ENCODE data around the gene CACNG3. TPM values are rescaled to one million over a fixed set of nuclear protein-coding genes. Genes with fewer than 3 reads are reported as not detected.

The CACNG3 gene
- total RNA-seq, 4 donors from 2014 or later = not detected

DNA sequence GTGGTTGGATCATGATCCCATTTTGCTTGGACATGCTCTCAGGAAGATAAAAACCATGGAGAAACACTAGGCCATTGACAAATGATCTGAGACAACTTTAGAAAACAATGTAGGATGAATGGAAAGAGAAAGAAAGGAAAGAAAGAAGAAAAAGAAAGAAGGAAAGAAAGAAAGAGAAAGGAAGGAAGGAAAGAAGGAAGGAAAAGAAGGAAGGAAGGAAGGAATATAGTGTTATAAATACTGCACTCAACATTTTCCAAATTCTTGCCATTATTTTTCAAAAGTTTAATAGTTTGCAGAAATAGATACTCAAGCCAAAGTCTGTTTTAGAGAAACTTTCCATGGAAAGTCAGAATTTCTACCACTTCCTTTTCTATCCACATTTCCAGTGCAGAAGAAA lies 39.2 kb upstream of the CACNG3 start:
- H3K4me3 ChIP-seq = no peak overlapping the region
- no peaks in the 10 kb centered on the region for H3K9me3 ChIP-seq
- in situ Hi-C loops (cut with MboI; ENCODE audit: low pct_ligation_motif_present in 1 of 4, low pct_unique_long_range_greater_than_20kb in 1 of 4, low sequenced_read_pairs in 3 of 4) = no loop called here
- H3K36me3 ChIP-seq = no peaks in the 10 kb centered on the region
- no peaks in the 10 kb centered on the region for H3K4me1 ChIP-seq
- H3K27me3 ChIP-seq = no peaks in the 10 kb centered on the region
- TF ChIP-seq POLR2AphosphoS5 (IDR thresholded peaks at IDR 0.05) (no peak), EP300 (IDR thresholded peaks at IDR 0.05; ENCODE audit: low read depth) (no peak), POLR2A (IDR thresholded peaks at IDR 0.05) (no peak)
- TF ChIP-seq, protein P1, sequence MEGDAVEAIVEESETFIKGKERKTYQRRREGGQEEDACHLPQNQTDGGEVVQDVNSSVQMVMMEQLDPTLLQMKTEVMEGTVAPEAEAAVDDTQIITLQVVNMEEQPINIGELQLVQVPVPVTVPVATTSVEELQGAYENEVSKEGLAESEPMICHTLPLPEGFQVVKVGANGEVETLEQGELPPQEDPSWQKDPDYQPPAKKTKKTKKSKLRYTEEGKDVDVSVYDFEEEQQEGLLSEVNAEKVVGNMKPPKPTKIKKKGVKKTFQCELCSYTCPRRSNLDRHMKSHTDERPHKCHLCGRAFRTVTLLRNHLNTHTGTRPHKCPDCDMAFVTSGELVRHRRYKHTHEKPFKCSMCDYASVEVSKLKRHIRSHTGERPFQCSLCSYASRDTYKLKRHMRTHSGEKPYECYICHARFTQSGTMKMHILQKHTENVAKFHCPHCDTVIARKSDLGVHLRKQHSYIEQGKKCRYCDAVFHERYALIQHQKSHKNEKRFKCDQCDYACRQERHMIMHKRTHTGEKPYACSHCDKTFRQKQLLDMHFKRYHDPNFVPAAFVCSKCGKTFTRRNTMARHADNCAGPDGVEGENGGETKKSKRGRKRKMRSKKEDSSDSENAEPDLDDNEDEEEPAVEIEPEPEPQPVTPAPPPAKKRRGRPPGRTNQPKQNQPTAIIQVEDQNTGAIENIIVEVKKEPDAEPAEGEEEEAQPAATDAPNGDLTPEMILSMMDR (IDR thresholded peaks at IDR 0.05) = no peak
- DNase-seq = no peak
- no peak overlapping the region for H3K27ac ChIP-seq
- intact Hi-C loops (cut with DNase I; ENCODE audit: low total_unique reads) = no loop called here

DNA sequence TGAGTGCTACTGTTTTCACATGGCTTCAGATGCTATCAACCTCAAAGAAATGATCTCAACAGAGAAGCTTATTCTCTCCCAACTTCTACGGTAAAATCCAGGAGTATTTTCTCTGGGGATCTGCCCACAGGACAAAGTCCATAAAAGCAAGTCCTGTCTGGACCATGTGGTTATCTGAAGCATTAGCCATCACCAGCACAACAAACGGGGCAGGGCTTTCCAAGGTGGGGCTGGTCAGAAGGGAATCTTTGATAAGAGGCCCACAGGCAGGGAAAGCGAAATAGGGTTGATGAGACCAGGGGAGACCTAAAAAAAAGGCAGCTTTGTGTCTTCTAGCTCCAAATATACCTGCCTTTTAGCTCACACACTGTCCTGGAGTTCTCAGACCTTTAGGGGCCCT lies 38.7 kb upstream of the CACNG3 start:
- Histone ChIP-seq H3K27ac (no peak overlapping the region), H3K4me3 (no peak overlapping the region), H3K36me3 (no peaks in the 10 kb centered on the region), H3K27me3 (no peaks in the 10 kb centered on the region), H3K4me1 (no peaks in the 10 kb centered on the region), H3K9me3 (no peaks in the 10 kb centered on the region)
- TF ChIP-seq, protein P1 (IDR thresholded peaks at IDR 0.05) = no peak
- TF ChIP-seq EP300 (IDR thresholded peaks at IDR 0.05; ENCODE audit: low read depth) (no peak), POLR2A (IDR thresholded peaks at IDR 0.05) (no peak), POLR2AphosphoS5 (IDR thresholded peaks at IDR 0.05) (no peak)
- WGBS, 2 donors (ENCODE audit: low coverage in 1 of 2) = 57 to 60% methylated on average over 1 to 3 of the region's 3 CpGs
- intact Hi-C loops (cut with DNase I; ENCODE audit: low total_unique reads) (no loop called here), in situ Hi-C loops (cut with MboI; ENCODE audit: low pct_ligation_motif_present in 1 of 4, low pct_unique_long_range_greater_than_20kb in 1 of 4, low sequenced_read_pairs in 3 of 4) (no loop called here)
- no peak for DNase-seq

DNA sequence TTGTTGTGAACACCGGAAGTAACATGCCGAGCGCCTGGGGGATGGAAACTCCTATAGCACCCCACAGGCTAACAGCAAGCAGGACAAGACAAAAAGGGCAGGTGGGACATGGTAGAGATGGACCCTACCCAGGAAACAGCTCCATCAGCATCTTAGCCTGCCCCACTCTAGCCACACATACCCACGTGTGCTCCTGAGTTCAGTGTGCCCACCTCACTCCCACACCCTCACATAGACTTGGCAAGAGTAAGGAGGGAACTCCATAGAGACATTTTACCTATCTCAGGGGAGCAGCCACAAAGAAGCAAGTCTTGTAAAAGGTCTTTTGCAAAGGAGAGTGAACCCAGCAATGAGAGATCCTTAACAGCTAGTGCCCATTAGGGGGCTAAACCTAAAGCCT lies 37.8 kb upstream of the CACNG3 start:
- H3K4me3 ChIP-seq = no peak overlapping the region
- WGBS, 2 donors (ENCODE audit: low coverage in 1 of 2) = 92 to 100% methylated on average over 1 to 4 of the region's 4 CpGs
- H3K9me3 ChIP-seq = no peaks in the 10 kb centered on the region
- H3K36me3 ChIP-seq = no peaks in the 10 kb centered on the region
- no peak for TF ChIP-seq POLR2AphosphoS5 (IDR thresholded peaks at IDR 0.05)
- TF ChIP-seq, protein P1 (IDR thresholded peaks at IDR 0.05) = no peak
- TF ChIP-seq EP300 (IDR thresholded peaks at IDR 0.05; ENCODE audit: low read depth) = no peak
- TF ChIP-seq POLR2A (IDR thresholded peaks at IDR 0.05) = no peak
- no peaks in the 10 kb centered on the region for H3K4me1 ChIP-seq
- DNase-seq = no peak
- no peaks in the 10 kb centered on the region for H3K27me3 ChIP-seq
- no peak overlapping the region for H3K27ac ChIP-seq
- intact Hi-C loops (cut with DNase I; ENCODE audit: low total_unique reads) = no loop called here
- in situ Hi-C loops (cut with MboI; ENCODE audit: low pct_ligation_motif_present in 1 of 4, low pct_unique_long_range_greater_than_20kb in 1 of 4, low sequenced_read_pairs in 3 of 4) = no loop called here

DNA sequence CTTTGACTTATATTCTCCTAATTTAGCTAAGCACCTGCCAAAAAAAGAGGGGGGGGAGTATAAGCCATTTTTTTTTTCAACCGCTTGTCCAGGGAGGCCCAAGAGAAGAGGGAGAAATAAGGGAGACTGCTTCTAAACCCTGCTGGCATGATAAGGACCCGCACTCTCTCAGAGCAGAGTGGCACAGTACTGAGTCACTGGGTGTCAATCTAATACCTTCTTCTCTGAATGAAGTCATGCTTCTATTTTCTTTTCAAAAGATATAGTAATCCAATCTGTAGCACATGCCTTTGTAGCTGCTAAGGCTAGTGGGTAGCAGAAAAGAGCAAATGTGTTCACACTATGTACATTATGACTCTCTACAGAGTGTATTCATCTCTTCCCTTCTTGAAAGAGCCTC lies 34.9 kb upstream of the CACNG3 start:
- Histone ChIP-seq H3K27me3 (no peaks in the 10 kb centered on the region), H3K36me3 (no peaks in the 10 kb centered on the region), H3K4me3 (no peak overlapping the region), H3K9me3 (no peaks in the 10 kb centered on the region), H3K27ac (no peak overlapping the region), H3K4me1 (no peaks in the 10 kb centered on the region)
- DNase-seq = no peak
- in situ Hi-C loops (cut with MboI; ENCODE audit: low pct_ligation_motif_present in 1 of 4, low pct_unique_long_range_greater_than_20kb in 1 of 4, low sequenced_read_pairs in 3 of 4) = no loop called here
- intact Hi-C loops (cut with DNase I; ENCODE audit: low total_unique reads) = no loop called here
- no peak for TF ChIP-seq POLR2AphosphoS5 (IDR thresholded peaks at IDR 0.05)
- TF ChIP-seq EP300 (IDR thresholded peaks at IDR 0.05; ENCODE audit: low read depth) = no peak
- TF ChIP-seq, protein P1 (IDR thresholded peaks at IDR 0.05) = no peak
- no peak for TF ChIP-seq POLR2A (IDR thresholded peaks at IDR 0.05)
- WGBS, 2 donors (ENCODE audit: low coverage in 1 of 2) = 93 to 94% methylated on average over 2 of the region's 2 CpGs

Measured in transverse colon (tissue), 4 donors.